ENCODE results near the gene ASCL5. TPM values are rescaled to one million over a fixed set of nuclear protein-coding genes. Genes with fewer than 3 reads are reported as not detected.

Gene ASCL5
- total and polyA plus RNA-seq, 8 donors, result 0.16 to 1.6 (median 1.2) TPM

DNA sequence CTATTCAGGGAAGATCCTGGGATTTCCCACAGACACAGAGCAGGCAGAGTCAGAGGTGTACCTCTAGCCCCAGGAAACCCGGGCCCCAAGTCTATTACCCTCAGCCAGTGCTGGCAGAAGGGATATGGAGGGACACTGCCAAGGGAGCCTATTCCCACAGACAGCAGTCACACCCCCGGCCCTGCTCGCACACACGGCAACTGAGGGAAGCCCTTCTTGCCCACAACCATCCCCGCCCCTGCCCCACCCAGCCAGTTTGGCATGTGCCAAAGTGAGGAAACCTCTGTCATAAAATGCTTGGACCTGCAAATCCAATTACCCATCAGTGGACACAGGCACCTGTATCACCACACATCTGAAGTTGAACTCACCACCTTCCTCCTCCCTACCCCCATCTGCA lies 21.3 kb downstream of the ASCL5 start:
- Histone ChIP-seq H3K27ac (no peak overlapping the region), H3K27me3 (no peaks in the 10 kb centered on the region), H3K4me3 (no peak overlapping the region), H3K4me1 (no peaks in the 10 kb centered on the region), H3K9me3 (no peaks in the 10 kb centered on the region), H3K36me3 (no peaks in the 10 kb centered on the region)
- no peak for DNase-seq
- no peak for TF ChIP-seq CTCF (IDR thresholded peaks at IDR 0.05)
- no peak for ATAC-seq
- 66 to 74% methylated on average over 5 of the region's 5 CpGs for WGBS, 2 donors
- FAIRE-seq, result no peak
- intact Hi-C loops (cut with DNase I), result no loop called here

GRCh38 chr1:201104141-201104540 lies 22.8 kb downstream of the ASCL5 start:
- no peak for TF ChIP-seq CTCF (IDR thresholded peaks at IDR 0.05)
- FAIRE-seq, result no peak

DNA sequence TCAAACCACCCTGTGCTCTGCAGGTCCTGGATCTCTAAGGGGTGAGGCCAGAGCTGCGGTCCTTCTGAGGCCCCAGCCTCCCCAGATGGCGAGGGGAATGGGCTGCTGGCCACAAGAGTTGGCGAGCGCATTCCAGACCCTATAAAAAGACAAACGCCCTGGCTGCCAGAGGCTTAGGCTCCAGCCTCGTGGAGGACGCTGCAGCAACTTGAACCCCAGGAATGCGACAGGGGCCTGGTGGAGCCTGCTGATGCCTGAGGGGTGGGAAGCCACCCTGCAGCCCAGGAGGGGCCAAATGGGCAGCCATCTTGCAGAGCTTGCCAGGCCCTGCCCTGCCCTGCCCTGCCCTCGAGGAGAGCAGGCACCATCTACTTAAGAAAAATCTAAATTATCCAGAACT lies 23.3 kb downstream of the ASCL5 start:
- intact Hi-C loops (cut with DNase I), result no loop called here
- Histone ChIP-seq H3K27ac (no peak overlapping the region), H3K27me3 (no peaks in the 10 kb centered on the region), H3K9me3 (no peaks in the 10 kb centered on the region), H3K4me1 (no peaks in the 10 kb centered on the region), H3K36me3 (no peaks in the 10 kb centered on the region), H3K4me3 (no peak overlapping the region)
- DNase-seq, result no peak
- no peak for FAIRE-seq
- 78 to 83% methylated on average over 9 of the region's 9 CpGs for WGBS, 2 donors
- no peak for ATAC-seq
- TF ChIP-seq CTCF (IDR thresholded peaks at IDR 0.05), result no peak

More at GRCh38 chr1:201104141-201104540, 22.8 kb downstream of the ASCL5 start:
- Histone ChIP-seq H3K36me3 (no peaks in the 10 kb centered on the region), H3K9me3 (no peaks in the 10 kb centered on the region), H3K27ac (no peak overlapping the region), H3K4me1 (no peaks in the 10 kb centered on the region), H3K27me3 (no peaks in the 10 kb centered on the region), H3K4me3 (no peak overlapping the region)
- intact Hi-C loops (cut with DNase I), result no loop called here
- 75 to 79% methylated on average over 1 of the region's 1 CpG for WGBS, 2 donors
- DNase-seq, result no peak
- no peak for ATAC-seq

DNA sequence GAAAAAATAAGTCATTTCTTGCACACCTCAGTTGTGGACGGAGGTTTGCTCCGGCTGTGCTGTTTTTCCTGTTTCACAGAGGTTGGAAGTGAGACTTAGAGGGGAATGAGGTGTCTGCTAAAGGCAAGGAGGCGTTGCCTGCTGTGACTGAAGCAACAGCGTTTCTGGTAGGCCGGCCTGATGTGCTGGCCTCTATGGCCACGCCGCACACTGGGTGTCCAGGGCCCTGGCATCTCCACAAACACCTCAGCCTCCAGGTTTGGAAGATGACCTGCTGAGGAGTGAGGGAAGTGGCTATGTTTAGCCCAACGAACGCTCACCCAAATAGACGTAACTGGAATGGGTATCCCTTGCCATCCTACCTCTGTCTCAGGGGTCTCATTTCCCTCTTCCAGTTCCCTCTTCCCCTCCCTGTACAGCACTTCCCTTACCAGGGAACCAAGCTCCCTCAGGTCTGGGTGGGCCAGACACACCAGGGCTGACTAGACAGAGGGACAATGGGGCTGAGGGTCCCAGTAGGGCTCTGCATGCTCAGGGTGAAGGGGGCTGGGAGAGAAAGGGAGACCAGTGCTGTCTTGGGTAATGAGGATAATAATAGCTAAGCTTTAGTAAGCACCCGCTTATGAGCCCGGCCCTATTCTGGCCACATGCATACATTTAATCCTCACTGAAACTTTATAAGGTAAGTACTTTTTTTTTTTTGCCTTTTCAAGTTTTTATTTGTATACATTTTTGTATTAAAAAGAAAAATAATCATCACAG lies 26.6 kb downstream of the ASCL5 start:
- intact Hi-C loops (cut with DNase I), result no loop called here
- no peak overlapping the region for H3K27ac ChIP-seq
- ATAC-seq (no peak), FAIRE-seq (no peak), DNase-seq (no peak)
- no peaks in the 10 kb centered on the region for H3K27me3 ChIP-seq
- no peaks in the 10 kb centered on the region for H3K36me3 ChIP-seq
- H3K4me3 ChIP-seq, result no peak overlapping the region
- H3K9me3 ChIP-seq, result no peaks in the 10 kb centered on the region
- 87 to 89% methylated on average over 12 of the region's 12 CpGs for WGBS, 2 donors
- no peaks in the 10 kb centered on the region for H3K4me1 ChIP-seq
- TF ChIP-seq CTCF (IDR thresholded peaks at IDR 0.05), result no peak

DNA sequence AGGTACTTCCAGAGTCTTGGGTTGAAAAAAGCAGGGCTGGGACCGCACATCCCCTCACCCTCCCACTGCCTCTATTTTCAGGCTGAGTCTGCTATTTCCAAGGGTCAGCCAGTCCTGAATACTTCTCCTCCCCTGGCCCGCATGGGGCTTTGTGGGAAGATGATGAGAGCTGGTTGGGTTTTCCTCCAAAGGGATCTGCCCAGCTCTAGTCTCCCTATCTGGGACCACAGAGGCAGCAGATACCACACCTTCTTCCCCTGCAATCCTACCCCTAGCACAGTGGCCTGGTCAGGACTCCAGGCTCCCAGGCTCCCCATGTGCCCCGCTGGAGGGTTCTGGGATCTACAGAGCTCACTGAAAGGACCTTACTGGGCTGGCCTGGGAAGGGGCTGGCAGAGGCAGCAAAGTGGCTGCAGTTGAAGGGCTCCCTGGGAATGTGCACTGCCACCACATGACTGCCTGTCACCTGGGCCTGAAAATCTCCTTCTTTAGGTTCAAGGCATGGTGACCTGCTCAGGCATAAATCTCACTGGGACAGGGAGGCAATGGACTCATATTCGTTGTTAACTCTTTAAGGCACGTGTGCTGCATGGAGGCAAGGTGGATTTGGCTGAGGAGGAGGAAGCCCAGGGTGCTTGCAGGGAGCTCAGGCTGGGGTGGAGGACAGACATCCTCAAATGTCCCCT lies 27.8 kb downstream of the ASCL5 start:
- 69 to 72% methylated on average over 5 of the region's 5 CpGs for WGBS, 2 donors
- intact Hi-C loops (cut with DNase I), result no loop called here
- TF ChIP-seq CTCF (IDR thresholded peaks at IDR 0.05), result no peak
- H3K4me3 ChIP-seq, result no peak overlapping the region
- H3K4me1 ChIP-seq, result no peaks in the 10 kb centered on the region
- no peaks in the 10 kb centered on the region for H3K9me3 ChIP-seq
- no peak for FAIRE-seq
- no peaks in the 10 kb centered on the region for H3K27me3 ChIP-seq
- no peak overlapping the region for H3K27ac ChIP-seq
- ATAC-seq, result no peak
- no peak for DNase-seq
- H3K36me3 ChIP-seq, result no peaks in the 10 kb centered on the region
